DND-41 (cell line): Measurements from ENCODE around the gene ANKS1B.

ENCODE experiments used
- ATAC-seq: fragments of 200-7000 bp; cut with Tn5 transposase; 3 replicates; pipeline ENCODE4 v1.9.1; 2021; ENCODE audit warnings: low read depth; ENCODE audit not compliant: insufficient read depth
- DNase-seq: peaks from one replicate; pipeline ENCODE4 v3.0.0-alpha.2; 2020
- H2AFZ ChIP-seq: 2 replicates; pipeline ENCODE4 v1.6.0; 2012; ENCODE audit warnings: low read depth, low read length
- H3K27ac ChIP-seq: 2 replicates; pipeline ENCODE4 v1.5.1; 2012; ENCODE audit warnings: low read length, inconsistent platforms
- H3K27me3 ChIP-seq: fragments of 200-600 bp; sonication (generic); 2 replicates; pipeline ENCODE4 v1.6.0; 2012; ENCODE audit warnings: low read length, mild to moderate bottlenecking, inconsistent platforms; ENCODE audit not compliant: insufficient read depth, poor library complexity
- H3K36me3 ChIP-seq: 2 replicates; pipeline ENCODE4 v1.5.1; 2012; ENCODE audit warnings: low read length, inconsistent platforms; ENCODE audit not compliant: insufficient read depth
- H3K4me1 ChIP-seq: 2 replicates; pipeline ENCODE4 v1.5.1; 2012; ENCODE audit warnings: mild to moderate bottlenecking, low read length; ENCODE audit not compliant: insufficient read depth
- H3K4me2 ChIP-seq: 2 replicates; pipeline ENCODE4 v1.6.0; 2012; ENCODE audit warnings: mild to moderate bottlenecking, moderate library complexity, low read length, inconsistent platforms; ENCODE audit not compliant: insufficient read depth
- H3K4me3 ChIP-seq, 2 experiments: fragments of 200-600 bp in 1 of 2; shearing (Covaris generic) in 1 of 2; 2 replicates each; pipeline ENCODE4 v1.5.1; 2012 to 2016; ENCODE audit warnings: inconsistent platforms in 2 of 2, low read length in 2 of 2, mild to moderate bottlenecking in 2 of 2, low read depth in 1 of 2, moderate library complexity in 1 of 2
- H3K79me2 ChIP-seq: 2 replicates; pipeline ENCODE4 v1.6.0; 2012; ENCODE audit warnings: low read length, inconsistent platforms; ENCODE audit not compliant: insufficient read depth
- H3K9ac ChIP-seq: 2 replicates; pipeline ENCODE4 v1.6.0; 2012; ENCODE audit warnings: low read depth, mild to moderate bottlenecking, inconsistent platforms, low read length, moderate library complexity
- H3K9me3 ChIP-seq: 2 replicates; pipeline ENCODE4 v1.5.1; 2012; ENCODE audit warnings: low read length, moderate library complexity, mild to moderate bottlenecking, inconsistent platforms; ENCODE audit not compliant: insufficient read depth, severe bottlenecking
- H4K20me1 ChIP-seq: 2 replicates; pipeline ENCODE4 v1.6.0; 2012; ENCODE audit warnings: low read length; ENCODE audit not compliant: insufficient read depth
- EZH2 ChIP-seq: IDR thresholded peaks from 3 replicates; pipeline ENCODE4 v1.6.1; 2012; ENCODE audit warnings: borderline replicate concordance, low read depth, mild to moderate bottlenecking, moderate library complexity, low read length, inconsistent platforms; ENCODE audit not compliant: severe bottlenecking
- TF ChIP-seq, protein P1 (sequence below): IDR thresholded peaks from 2 replicates; pipeline ENCODE4 v1.5.1; 2012; ENCODE audit warnings: borderline replicate concordance, low read length, moderate library complexity, mild to moderate bottlenecking; ENCODE audit not compliant: poor library complexity, severe bottlenecking; ENCODE audit errors: extremely low read depth

ANKS1B gene

DNA sequence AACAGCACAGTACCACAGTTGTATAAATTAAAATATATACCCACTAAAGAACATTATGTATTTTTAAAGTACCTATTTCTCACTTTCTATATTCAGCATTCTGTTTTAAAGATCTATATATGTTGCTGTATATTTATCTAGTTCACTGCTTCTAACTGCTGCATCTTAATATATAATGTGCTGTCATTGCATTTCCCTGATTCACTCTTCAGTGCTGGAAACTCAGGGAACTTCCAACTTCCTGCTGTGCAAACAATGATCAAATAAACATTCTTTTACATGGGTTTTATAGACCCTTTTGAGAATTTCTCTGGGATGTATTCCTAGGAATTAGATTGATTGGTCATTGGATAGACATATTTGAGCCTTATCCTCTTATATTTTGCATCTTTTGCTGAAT is 960.5 kb downstream of the ANKS1B start:
- Histone ChIP-seq H3K4me1 (no peaks in the 10 kb centered on the region), H3K79me2 (no peaks in the 10 kb centered on the region), H3K9me3 (no peaks in the 10 kb centered on the region), H3K4me3 (no peak overlapping the region), H3K4me2 (no peak overlapping the region), H3K9ac (no peak overlapping the region), H3K36me3 (no peaks in the 10 kb centered on the region), H2AFZ (no peak overlapping the region), H4K20me1 (no peaks in the 10 kb centered on the region), H3K27ac (no peak overlapping the region), H3K27me3 (no peaks in the 10 kb centered on the region)
- ATAC-seq (no peak), DNase-seq (no peak)
- no peak for TF ChIP-seq EZH2

DNA sequence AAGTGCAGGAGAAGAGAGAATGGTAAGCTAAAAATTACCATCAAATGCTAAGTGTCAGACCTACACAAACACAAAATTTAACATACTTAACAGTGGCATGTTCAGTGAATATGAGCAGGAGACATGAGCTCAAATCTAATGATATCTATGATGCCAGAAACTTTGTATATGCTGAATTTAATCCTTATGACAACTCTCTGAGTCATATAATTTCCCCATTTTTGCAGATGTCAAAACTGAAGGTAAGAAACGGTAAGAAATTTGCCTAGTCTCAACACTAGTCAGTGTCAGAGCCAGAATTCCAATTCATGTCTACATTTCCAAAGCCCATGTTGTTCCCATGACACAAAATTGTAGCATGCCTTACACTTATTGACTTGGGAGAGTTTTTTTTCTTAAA is 963.9 kb downstream of the ANKS1B start:
- no peak overlapping the region for H2AFZ ChIP-seq
- H4K20me1 ChIP-seq: no peaks in the 10 kb centered on the region
- ATAC-seq (no peak), DNase-seq (no peak)
- H3K27me3 ChIP-seq: no peaks in the 10 kb centered on the region
- H3K4me3 ChIP-seq: no peak overlapping the region
- no peak overlapping the region for H3K27ac ChIP-seq
- peaks cover 5% of the 10 kb centered on the region for H3K9me3 ChIP-seq
- H3K79me2 ChIP-seq: no peaks in the 10 kb centered on the region
- no peak overlapping the region for H3K4me2 ChIP-seq
- H3K4me1 ChIP-seq: no peaks in the 10 kb centered on the region
- no peaks in the 10 kb centered on the region for H3K36me3 ChIP-seq
- TF ChIP-seq EZH2: no peak
- H3K9ac ChIP-seq: no peak overlapping the region

DNA sequence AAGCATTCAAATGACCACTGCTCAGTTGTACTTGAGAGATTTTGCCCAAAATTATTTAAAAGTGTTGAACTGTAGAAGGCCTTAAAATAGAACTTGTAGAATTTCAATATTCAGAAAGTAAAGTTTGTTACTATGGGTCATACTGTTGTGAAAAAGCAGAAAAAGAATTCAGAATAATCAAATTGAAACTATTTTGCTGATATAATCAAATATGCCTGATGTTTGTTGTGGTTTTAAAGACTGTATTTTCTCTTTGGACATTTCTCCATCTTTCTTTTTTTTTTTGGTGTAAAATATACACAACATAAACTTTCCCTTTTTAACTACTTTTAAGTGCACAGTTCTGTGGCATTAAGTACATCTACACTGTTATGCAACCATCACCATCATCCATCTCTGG is 964.9 kb downstream of the ANKS1B start:
- Histone ChIP-seq H3K9me3 (peaks cover 5% of the 10 kb centered on the region), H3K27ac (no peak overlapping the region), H3K4me3 (no peak overlapping the region), H2AFZ (no peak overlapping the region), H3K4me2 (no peak overlapping the region), H3K4me1 (no peaks in the 10 kb centered on the region), H3K79me2 (no peaks in the 10 kb centered on the region), H4K20me1 (no peaks in the 10 kb centered on the region), H3K27me3 (no peaks in the 10 kb centered on the region), H3K36me3 (no peaks in the 10 kb centered on the region), H3K9ac (no peak overlapping the region)
- no peak for DNase-seq
- ATAC-seq: no peak
- TF ChIP-seq EZH2: no peak
- TF ChIP-seq, protein P1, sequence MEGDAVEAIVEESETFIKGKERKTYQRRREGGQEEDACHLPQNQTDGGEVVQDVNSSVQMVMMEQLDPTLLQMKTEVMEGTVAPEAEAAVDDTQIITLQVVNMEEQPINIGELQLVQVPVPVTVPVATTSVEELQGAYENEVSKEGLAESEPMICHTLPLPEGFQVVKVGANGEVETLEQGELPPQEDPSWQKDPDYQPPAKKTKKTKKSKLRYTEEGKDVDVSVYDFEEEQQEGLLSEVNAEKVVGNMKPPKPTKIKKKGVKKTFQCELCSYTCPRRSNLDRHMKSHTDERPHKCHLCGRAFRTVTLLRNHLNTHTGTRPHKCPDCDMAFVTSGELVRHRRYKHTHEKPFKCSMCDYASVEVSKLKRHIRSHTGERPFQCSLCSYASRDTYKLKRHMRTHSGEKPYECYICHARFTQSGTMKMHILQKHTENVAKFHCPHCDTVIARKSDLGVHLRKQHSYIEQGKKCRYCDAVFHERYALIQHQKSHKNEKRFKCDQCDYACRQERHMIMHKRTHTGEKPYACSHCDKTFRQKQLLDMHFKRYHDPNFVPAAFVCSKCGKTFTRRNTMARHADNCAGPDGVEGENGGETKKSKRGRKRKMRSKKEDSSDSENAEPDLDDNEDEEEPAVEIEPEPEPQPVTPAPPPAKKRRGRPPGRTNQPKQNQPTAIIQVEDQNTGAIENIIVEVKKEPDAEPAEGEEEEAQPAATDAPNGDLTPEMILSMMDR: no peak

DNA sequence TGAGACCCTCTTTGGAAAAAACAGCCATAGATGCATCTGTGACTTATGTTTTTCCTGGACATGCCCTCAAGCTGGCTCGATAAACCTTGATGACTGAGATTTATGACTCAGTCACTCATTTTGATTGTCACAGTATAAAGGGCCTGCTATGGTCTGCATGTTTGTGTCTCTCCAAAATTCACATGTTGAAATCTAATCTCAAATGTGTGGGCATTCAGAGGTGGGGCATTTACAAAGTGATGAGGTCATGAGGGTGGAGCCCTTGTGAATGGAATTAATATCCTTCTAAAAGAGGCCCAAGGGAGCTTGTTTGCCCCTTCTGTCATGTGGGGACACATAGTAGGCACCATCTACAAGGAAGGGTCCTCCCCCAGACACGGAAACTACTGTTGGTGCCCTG is 966.8 kb downstream of the ANKS1B start:
- no peaks in the 10 kb centered on the region for H3K4me1 ChIP-seq

More for the DNA sequence above, 966.8 kb downstream of the ANKS1B start:
- no peak overlapping the region for H3K27ac ChIP-seq
- no peak overlapping the region for H3K9ac ChIP-seq
- H3K36me3 ChIP-seq: no peaks in the 10 kb centered on the region
- ATAC-seq (no peak), DNase-seq (no peak)
- H3K9me3 ChIP-seq: peaks cover 5% of the 10 kb centered on the region
- H3K4me2 ChIP-seq: no peak overlapping the region
- H3K4me3 ChIP-seq: no peak overlapping the region
- TF ChIP-seq EZH2: no peak
- TF ChIP-seq, protein P1: no peak
- no peaks in the 10 kb centered on the region for H3K79me2 ChIP-seq
- no peaks in the 10 kb centered on the region for H3K27me3 ChIP-seq
- no peaks in the 10 kb centered on the region for H4K20me1 ChIP-seq
- H2AFZ ChIP-seq: no peak overlapping the region
